K562 (cell line): ENCODE measurements around the gene NTRK3.

Experiments used
- DMBX1 ChIP-seq: fragments of 250-450 bp; sonication (Bioruptor Pico); IDR thresholded peaks from 2 replicates; pipeline ENCODE4 v1.8.0; 2022; ENCODE audit warnings: inconsistent platforms, mild to moderate bottlenecking, moderate library complexity, borderline replicate concordance
- FIP1L1 ChIP-seq: fragments of 200-400 bp; formaldehyde crosslinking; IDR thresholded peaks from 2 replicates; pipeline ENCODE4 v1.6.1; 2018; ENCODE audit warnings: mild to moderate bottlenecking, low read depth, low read length; ENCODE audit not compliant: poor library complexity, severe bottlenecking
- PRPF4 ChIP-seq: fragments of 200-400 bp; formaldehyde crosslinking; IDR thresholded peaks from one replicate; pipeline ENCODE4 v1.6.1; 2017; ENCODE audit warnings: low read length, low read depth, mild to moderate bottlenecking; ENCODE audit not compliant: insufficient read depth, poor library complexity, severe bottlenecking
- TAF1 ChIP-seq: IDR thresholded peaks from 2 replicates; pipeline ENCODE4 v1.6.1; 2011; ENCODE audit warnings: mild to moderate bottlenecking, low read length, moderate library complexity; ENCODE audit not compliant: insufficient read depth, control insufficient read depth, severe bottlenecking; ENCODE audit errors: extremely low read depth
- TF ChIP-seq, protein P1 (sequence below): IDR thresholded peaks from 3 replicates; pipeline ENCODE4 v1.6.1; 2011; ENCODE audit warnings: borderline replicate concordance, mild to moderate bottlenecking, moderate library complexity; ENCODE audit not compliant: insufficient read length; ENCODE audit errors: extremely low read depth

DNA sequence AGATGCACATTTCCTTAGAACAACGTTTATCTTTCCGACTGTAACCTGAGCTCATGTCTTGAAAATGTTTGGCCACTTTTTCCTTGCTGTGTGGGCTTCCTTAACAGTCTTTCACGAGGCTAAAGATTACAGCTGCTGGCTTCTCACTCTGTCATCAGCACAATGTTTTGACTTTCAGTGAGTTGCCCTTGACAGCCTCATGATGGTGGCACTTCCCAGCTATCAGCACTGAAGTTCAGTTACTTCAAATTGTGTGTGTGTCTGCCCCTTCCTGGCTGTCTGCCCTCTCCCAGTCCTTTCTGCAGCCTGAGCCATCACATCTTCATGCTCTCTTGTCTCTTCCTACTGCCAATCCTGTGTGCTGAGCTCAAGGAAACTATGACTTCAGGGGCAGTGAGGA is 152.2 kb downstream of the NTRK3 start:
- TF ChIP-seq TAF1 (no peak), PRPF4 (no peak), FIP1L1 (no peak), DMBX1 (CRISPR knock-in tag) (no peak)
- TF ChIP-seq, protein P1, sequence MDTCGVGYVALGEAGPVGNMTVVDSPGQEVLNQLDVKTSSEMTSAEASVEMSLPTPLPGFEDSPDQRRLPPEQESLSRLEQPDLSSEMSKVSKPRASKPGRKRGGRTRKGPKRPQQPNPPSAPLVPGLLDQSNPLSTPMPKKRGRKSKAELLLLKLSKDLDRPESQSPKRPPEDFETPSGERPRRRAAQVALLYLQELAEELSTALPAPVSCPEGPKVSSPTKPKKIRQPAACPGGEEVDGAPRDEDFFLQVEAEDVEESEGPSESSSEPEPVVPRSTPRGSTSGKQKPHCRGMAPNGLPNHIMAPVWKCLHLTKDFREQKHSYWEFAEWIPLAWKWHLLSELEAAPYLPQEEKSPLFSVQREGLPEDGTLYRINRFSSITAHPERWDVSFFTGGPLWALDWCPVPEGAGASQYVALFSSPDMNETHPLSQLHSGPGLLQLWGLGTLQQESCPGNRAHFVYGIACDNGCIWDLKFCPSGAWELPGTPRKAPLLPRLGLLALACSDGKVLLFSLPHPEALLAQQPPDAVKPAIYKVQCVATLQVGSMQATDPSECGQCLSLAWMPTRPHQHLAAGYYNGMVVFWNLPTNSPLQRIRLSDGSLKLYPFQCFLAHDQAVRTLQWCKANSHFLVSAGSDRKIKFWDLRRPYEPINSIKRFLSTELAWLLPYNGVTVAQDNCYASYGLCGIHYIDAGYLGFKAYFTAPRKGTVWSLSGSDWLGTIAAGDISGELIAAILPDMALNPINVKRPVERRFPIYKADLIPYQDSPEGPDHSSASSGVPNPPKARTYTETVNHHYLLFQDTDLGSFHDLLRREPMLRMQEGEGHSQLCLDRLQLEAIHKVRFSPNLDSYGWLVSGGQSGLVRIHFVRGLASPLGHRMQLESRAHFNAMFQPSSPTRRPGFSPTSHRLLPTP: no peak
